BLaER1 (cell line): ENCODE results near the gene DNTT.

ENCODE experiments used
- H3K27ac ChIP-seq: shearing (Covaris generic); formaldehyde crosslinking; 2 replicates; pipeline ENCODE4 v1.8.1; 2022
- H3K27me3 ChIP-seq: shearing (Covaris generic); formaldehyde crosslinking; 2 replicates; pipeline ENCODE4 v1.8.1; 2022
- H3K36me3 ChIP-seq: shearing (Covaris generic); formaldehyde crosslinking; 2 replicates; pipeline ENCODE4 v1.8.1; 2022
- H3K4me1 ChIP-seq: shearing (Covaris generic); formaldehyde crosslinking; 2 replicates; pipeline ENCODE4 v1.8.1; 2022
- H3K4me2 ChIP-seq: shearing (Covaris generic); formaldehyde crosslinking; 2 replicates; pipeline ENCODE4 v1.8.1; 2022
- H3K4me3 ChIP-seq: shearing (Covaris generic); formaldehyde crosslinking; 2 replicates; pipeline ENCODE4 v1.8.1; 2022
- H3K9ac ChIP-seq: shearing (Covaris generic); formaldehyde crosslinking; 2 replicates; pipeline ENCODE4 v1.8.1; 2022
- H3K9me3 ChIP-seq: shearing (Covaris generic); formaldehyde crosslinking; 2 replicates; pipeline ENCODE4 v1.8.1; 2022
- H4K20me1 ChIP-seq: shearing (Covaris generic); formaldehyde crosslinking; 2 replicates; pipeline ENCODE4 v1.8.1; 2022
- Cebpa-rat ChIP-seq: shearing (Covaris generic); IDR thresholded peaks from 2 replicates; pipeline ENCODE4 v1.8.1; 2022

Gene DNTT

DNA sequence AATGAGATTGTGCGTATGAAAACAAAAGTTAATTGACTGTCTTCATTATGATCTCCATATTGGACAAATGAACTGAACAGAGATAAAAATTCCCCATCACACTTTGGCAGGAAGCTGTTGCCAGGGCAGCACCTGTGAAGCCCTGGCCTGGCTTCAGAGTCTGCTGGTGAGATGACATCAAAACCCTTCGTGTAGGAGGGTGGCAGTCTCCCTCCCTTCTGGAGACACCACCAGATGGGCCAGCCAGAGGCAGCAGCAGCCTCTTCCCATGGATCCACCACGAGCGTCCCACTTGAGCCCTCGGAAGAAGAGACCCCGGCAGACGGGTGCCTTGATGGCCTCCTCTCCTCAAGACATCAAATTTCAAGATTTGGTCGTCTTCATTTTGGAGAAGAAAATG is at the start of gene DNTT:
Gene DNTT, plus strand, starts transcription at position 205 of the 400 bp plus-strand sequence. Its CDS starts 64 bp downstream, at position 269.
- H3K4me3 ChIP-seq, result peak within 1 kb of the TSS; percentile 78
- H3K27ac ChIP-seq, result peak within 1 kb of the TSS; percentile 97
- H3K4me1 ChIP-seq, result peaks cover 50% of the 10 kb centered on the region
- H3K27me3 ChIP-seq, result no peaks in the 10 kb centered on the region
- H3K36me3 ChIP-seq, result peaks cover 44% of the 10 kb centered on the region
- peak within 1 kb of the TSS; percentile 97 for H3K4me2 ChIP-seq
- no peaks in the 10 kb centered on the region for H4K20me1 ChIP-seq
- peak within 1 kb of the TSS; percentile 97 for H3K9ac ChIP-seq
- no peak for TF ChIP-seq Cebpa-rat
- H3K9me3 ChIP-seq, result no peaks in the 10 kb centered on the region

DNA sequence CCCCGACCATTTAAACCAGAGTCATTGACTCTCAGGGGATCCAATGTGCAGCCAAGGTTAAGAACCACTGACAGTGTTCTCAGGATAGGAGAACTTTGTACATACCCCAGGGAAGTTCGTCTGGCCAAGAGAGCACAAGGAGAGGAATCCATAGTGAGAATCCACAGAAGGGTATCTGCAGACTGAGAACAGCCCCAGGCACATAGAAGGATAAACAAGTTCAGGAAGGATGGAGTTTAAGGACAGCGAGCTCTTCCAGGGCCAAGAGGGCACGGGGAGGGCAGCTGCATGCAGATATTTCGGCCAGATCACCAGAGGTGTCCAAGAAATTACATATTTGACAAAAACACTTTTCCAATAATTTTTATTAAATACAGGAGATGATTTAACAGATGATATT is 49.3 kb upstream of the DNTT start:
- no peak for TF ChIP-seq Cebpa-rat
- Histone ChIP-seq H3K4me2 (no peak overlapping the region), H4K20me1 (peaks cover 98% of the 10 kb centered on the region), H3K27me3 (no peaks in the 10 kb centered on the region), H3K36me3 (peaks cover 72% of the 10 kb centered on the region), H3K4me3 (no peak overlapping the region), H3K9me3 (no peaks in the 10 kb centered on the region), H3K9ac (no peak overlapping the region), H3K4me1 (peaks cover 59% of the 10 kb centered on the region), H3K27ac (no peak overlapping the region)

DNA sequence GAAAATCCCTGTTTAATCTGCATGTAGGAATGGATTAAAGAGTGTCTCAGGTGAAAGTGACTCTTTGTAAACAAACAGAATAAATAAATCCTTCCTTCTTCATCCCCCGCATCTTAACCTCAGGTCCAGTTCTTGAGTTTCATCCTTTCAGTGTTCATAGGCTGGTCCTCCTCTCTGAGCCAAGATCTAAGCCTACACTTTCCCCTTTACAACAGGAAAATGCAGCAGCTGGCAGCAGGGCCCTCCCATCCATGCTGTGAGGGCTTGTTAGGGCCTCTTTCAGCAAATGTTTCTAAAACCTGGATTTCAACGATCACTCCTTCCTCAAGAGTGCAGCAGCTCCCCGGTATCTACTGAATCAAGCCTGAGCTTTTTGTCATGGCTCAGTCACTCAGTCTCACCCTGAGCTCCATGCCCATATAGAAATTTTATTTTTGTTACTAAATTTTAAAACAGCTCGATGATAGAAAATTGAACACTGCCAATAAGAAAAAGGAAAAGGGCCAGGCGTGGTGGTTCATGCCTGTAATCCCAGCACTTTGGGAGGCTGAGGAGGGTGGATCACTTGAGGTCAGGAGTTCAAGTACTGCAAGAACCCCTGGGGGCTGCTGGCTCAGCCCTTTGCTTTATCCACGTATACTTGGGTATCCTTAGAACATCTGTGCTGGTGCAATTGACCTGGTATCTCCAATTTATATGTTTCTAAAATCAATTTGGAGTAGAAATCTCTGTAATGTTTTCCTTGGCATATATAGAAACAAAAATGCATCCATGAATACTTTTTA is 48.5 kb upstream of the DNTT start:
- H3K4me1 ChIP-seq, result peaks cover 64% of the 10 kb centered on the region
- TF ChIP-seq Cebpa-rat, result no peak
- peaks cover 98% of the 10 kb centered on the region for H4K20me1 ChIP-seq
- 0 out of 2 replicates have a peak overlapping the region, but pooled peaks have one; percentile 5 for H3K4me2 ChIP-seq
- no peak overlapping the region for H3K9ac ChIP-seq
- H3K27me3 ChIP-seq, result no peaks in the 10 kb centered on the region
- H3K4me3 ChIP-seq, result no peak overlapping the region
- H3K36me3 ChIP-seq, result peaks cover 71% of the 10 kb centered on the region
- H3K9me3 ChIP-seq, result no peaks in the 10 kb centered on the region
- no peak overlapping the region for H3K27ac ChIP-seq

DNA sequence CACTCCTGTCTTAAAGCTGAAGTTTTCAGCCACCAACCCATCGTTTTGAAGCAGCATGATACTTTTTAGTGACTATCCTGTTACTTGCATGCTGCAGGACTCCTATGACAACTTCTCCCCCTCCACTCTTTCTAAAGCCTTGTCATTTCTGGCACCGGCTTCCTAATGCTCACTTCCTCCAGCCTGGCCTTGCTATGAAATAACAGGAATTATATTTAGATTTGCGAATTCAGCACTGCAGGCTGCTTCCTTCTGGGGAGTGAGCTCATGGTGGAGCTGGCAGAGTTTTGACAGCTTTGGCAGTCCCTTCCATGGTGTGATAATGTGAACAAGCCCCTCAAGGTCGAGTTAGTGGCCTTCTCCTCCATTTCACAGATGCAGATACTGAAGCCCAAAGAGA is 46.3 kb upstream of the DNTT start:
- no peak for TF ChIP-seq Cebpa-rat
- Histone ChIP-seq H3K4me3 (no peak overlapping the region), H3K4me2 (peak overlapping the region; percentile 37), H3K4me1 (peaks cover 63% of the 10 kb centered on the region), H3K9me3 (no peaks in the 10 kb centered on the region), H3K36me3 (peaks cover 81% of the 10 kb centered on the region), H3K9ac (no peak overlapping the region), H3K27me3 (no peaks in the 10 kb centered on the region), H3K27ac (no peak overlapping the region), H4K20me1 (peaks cover 98% of the 10 kb centered on the region)

DNA sequence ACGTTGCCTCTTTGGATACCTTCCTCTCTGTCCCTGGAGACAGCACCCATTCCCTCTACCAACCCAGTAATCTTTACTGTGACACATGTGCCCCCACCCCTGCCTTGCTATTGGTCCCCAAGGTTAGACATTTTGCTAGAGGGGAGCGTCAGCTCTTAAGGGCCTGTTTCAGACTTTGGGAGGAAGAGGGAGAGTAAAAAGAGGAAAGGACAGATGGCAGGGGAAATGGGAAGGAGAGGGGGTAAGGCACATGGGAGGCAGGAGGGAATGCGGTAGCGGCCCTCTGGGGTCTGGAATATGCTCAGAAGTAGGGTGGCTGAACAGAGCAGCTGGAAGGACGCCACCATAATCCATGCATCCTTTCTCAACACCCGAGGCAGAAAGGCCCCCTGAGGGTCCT is 45.1 kb upstream of the DNTT start:
- Histone ChIP-seq H3K4me3 (no peak overlapping the region), H3K9ac (no peak overlapping the region), H3K4me1 (peaks cover 71% of the 10 kb centered on the region), H3K9me3 (no peaks in the 10 kb centered on the region), H3K4me2 (peak overlapping the region; percentile 35), H3K36me3 (peaks cover 83% of the 10 kb centered on the region), H3K27me3 (no peaks in the 10 kb centered on the region), H3K27ac (no peak overlapping the region), H4K20me1 (peaks cover 98% of the 10 kb centered on the region)
- no peak for TF ChIP-seq Cebpa-rat

DNA sequence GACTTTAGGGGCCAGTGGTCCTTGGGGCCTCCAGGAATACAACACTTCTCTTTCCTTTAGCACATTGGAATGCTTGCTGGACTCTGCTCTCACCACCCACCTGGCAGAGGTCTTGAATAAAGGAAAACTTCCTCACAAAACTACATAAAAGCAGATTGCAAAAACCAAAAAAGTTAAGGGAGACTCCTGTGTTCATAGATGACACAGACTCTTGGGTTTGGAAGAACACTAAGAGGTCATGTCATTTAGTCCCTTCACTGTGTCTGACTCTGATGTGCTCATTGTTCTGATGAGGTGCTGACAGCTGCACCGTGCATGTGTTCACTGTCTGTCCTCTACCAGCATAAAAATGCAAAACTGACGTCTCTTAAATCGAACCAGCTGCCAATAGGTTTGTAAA is 44.2 kb upstream of the DNTT start:
- H3K9ac ChIP-seq, result no peak overlapping the region
- H4K20me1 ChIP-seq, result peaks cover 98% of the 10 kb centered on the region
- H3K4me1 ChIP-seq, result peaks cover 79% of the 10 kb centered on the region
- no peak for TF ChIP-seq Cebpa-rat
- H3K4me3 ChIP-seq, result no peak overlapping the region
- H3K27ac ChIP-seq, result no peak overlapping the region
- peaks cover 80% of the 10 kb centered on the region for H3K36me3 ChIP-seq
- peak overlapping the region; percentile 35; the same call in 1 of the 2 replicates for H3K4me2 ChIP-seq
- H3K9me3 ChIP-seq, result no peaks in the 10 kb centered on the region
- H3K27me3 ChIP-seq, result no peaks in the 10 kb centered on the region

DNA sequence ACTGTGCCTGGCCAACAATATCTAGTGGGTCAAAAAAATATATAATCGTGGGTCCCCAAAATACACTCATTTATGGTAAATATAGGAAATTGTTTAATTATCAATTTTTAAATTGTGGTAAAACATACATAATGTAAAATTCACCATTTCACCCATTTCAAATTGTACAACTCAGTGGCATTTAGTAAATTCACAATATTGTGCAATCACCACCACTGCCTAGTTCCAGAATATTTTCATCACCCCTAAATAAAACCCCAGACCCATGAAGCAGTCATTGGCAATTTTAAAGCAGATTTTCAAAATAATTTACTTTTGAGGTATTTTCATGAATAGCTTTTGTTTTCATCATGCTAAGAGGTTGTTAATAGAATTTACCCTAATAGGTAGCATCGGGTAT is 43.1 kb upstream of the DNTT start:
- H3K27me3 ChIP-seq, result no peaks in the 10 kb centered on the region
- H3K4me1 ChIP-seq, result peaks cover 84% of the 10 kb centered on the region
- no peak overlapping the region for H3K9ac ChIP-seq
- TF ChIP-seq Cebpa-rat, result no peak; the same call in 1 of the 2 replicates
- no peak overlapping the region for H3K4me3 ChIP-seq
- no peak overlapping the region for H3K27ac ChIP-seq
- H3K36me3 ChIP-seq, result peaks cover 80% of the 10 kb centered on the region
- no peak overlapping the region for H3K4me2 ChIP-seq
- no peaks in the 10 kb centered on the region for H3K9me3 ChIP-seq
- peaks cover 98% of the 10 kb centered on the region for H4K20me1 ChIP-seq

DNA sequence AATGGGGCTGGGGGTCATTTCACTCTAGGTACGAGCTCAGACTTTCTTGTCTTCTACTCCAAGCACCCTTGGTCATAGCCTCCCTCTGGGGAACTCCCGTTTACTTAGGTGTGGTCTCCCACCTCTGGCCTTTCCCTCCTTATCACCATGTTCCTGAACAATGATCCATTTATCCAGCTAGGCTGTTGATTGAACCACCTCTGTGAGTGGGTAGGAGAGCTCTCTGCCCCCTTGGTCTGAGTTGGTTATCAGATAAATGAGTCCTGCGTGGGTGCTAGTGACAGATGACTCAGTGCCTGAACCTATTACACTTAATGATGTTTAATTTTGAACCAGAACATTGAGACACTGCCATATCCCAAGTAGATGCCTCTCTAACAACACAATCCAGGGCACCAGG is 42.3 kb upstream of the DNTT start:
- Histone ChIP-seq H3K27ac (no peak overlapping the region), H3K4me1 (peaks cover 88% of the 10 kb centered on the region), H3K4me2 (peak overlapping the region; percentile 8; the same call in 1 of the 2 replicates), H3K9me3 (no peaks in the 10 kb centered on the region), H3K36me3 (peaks cover 83% of the 10 kb centered on the region), H3K27me3 (no peaks in the 10 kb centered on the region), H3K4me3 (no peak overlapping the region), H3K9ac (no peak overlapping the region), H4K20me1 (peaks cover 100% of the 10 kb centered on the region)
- no peak for TF ChIP-seq Cebpa-rat

DNA sequence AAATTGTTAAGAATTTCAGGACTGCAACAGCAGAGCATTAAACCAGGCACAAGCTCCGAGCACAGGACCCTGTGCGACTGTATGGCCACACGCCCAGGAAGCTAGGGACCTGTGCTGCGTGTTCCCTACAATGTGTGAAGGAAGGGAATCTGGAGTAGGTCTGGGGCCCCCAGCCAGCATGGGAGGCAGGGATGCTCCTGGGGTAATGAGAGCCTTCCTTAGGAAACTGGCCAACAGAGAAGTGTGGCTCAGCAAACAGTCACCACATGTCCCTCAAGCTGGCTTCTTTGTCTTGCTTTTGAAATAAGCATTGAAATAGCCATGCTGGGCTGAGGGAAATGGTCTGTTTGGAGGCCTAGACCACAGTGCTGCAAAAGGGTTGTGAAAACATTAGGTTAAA is 41.1 kb upstream of the DNTT start:
- Histone ChIP-seq H3K27me3 (no peaks in the 10 kb centered on the region), H3K9me3 (no peaks in the 10 kb centered on the region), H4K20me1 (peaks cover 97% of the 10 kb centered on the region), H3K9ac (no peak overlapping the region), H3K4me3 (no peak overlapping the region), H3K27ac (0 out of 2 replicates have a peak overlapping the region, but pooled peaks have one; percentile 6), H3K4me1 (peaks cover 82% of the 10 kb centered on the region), H3K36me3 (peaks cover 78% of the 10 kb centered on the region), H3K4me2 (peak overlapping the region; percentile 95)
- no peak for TF ChIP-seq Cebpa-rat

DNA sequence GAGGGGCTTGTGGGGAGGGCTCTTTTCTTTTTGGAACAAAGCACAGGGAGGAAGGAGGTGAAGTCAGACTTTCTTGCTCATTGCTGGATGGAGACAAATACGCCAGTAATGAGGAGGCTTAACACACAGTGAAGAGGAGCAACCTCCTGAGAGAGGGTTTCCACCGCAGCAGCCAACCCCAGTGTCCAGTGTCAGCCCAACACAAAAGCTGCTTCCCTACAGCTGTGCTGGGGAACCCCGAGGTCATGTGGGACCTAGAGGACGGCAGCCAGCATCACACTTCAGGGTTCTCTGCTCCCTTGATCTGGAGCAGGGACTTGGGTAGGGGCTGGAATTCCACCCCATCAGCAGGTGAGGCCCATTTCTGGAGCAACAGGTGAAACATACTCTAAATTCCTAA is 40.6 kb upstream of the DNTT start:
- Histone ChIP-seq H3K4me1 (peaks cover 81% of the 10 kb centered on the region), H4K20me1 (peaks cover 97% of the 10 kb centered on the region), H3K9ac (no peak overlapping the region), H3K9me3 (no peaks in the 10 kb centered on the region), H3K4me3 (no peak overlapping the region), H3K4me2 (peak overlapping the region; percentile 95), H3K27ac (0 out of 2 replicates have a peak overlapping the region, but pooled peaks have one; percentile 6), H3K36me3 (peaks cover 78% of the 10 kb centered on the region), H3K27me3 (no peaks in the 10 kb centered on the region)
- TF ChIP-seq Cebpa-rat, result no peak
